Keratinocyte (primary cell): ENCODE results near the gene UROS. TPM values are rescaled to one million over a fixed set of nuclear protein-coding genes. Genes with fewer than 3 reads are reported as not detected.

ENCODE experiments used
- DNase-seq: peaks from one replicate; pipeline ENCODE4 v3.0.0-alpha.2; 2011; ENCODE audit warnings: low read depth, missing footprints, low spot score
- FAIRE-seq: peaks from 2 replicates; lab custom pipeline; 2011; peaks lifted over from hg19 to GRCh38; lab: Jason Lieb, UNC
- H2AFZ ChIP-seq: 2 replicates; pipeline ENCODE4 v1.6.0; 2012; ENCODE audit warnings: low read length, control low read depth, inconsistent platforms; ENCODE audit not compliant: control insufficient read depth
- H3K27ac ChIP-seq: 2 replicates; pipeline ENCODE4 v1.5.1; 2011; ENCODE audit warnings: low read length; ENCODE audit not compliant: control insufficient read depth, insufficient read depth
- H3K27me3 ChIP-seq: 3 replicates; pipeline ENCODE4 v1.6.0; 2011; ENCODE audit warnings: low read length; ENCODE audit not compliant: control insufficient read depth, insufficient read depth; ENCODE audit errors: extremely low read depth
- H3K36me3 ChIP-seq, 2 experiments: 2 replicates in 1 of 2; 3 replicates in 1 of 2; pipeline ENCODE4 v1.5.1; 2011; ENCODE audit warnings: low read length in 2 of 2, mild to moderate bottlenecking in 1 of 2; ENCODE audit not compliant: control insufficient read depth in 2 of 2, insufficient read depth in 2 of 2; ENCODE audit errors: extremely low read depth in 1 of 2
- H3K4me1 ChIP-seq: 3 replicates; pipeline ENCODE4 v1.5.1; 2011; ENCODE audit warnings: low read length; ENCODE audit not compliant: control insufficient read depth, insufficient read depth; ENCODE audit errors: extremely low read depth
- H3K4me2 ChIP-seq: 3 replicates; pipeline ENCODE4 v1.6.0; 2011; ENCODE audit warnings: low read depth, low read length; ENCODE audit not compliant: control insufficient read depth, insufficient read depth; ENCODE audit errors: extremely low read depth
- H3K4me3 ChIP-seq, 3 experiments: fragments of 200-600 bp in 1 of 3; sonication (generic) in 1 of 3; 2 replicates in 2 of 3; 3 replicates in 1 of 3; pipeline ENCODE4 v1.5.1; 2011 to 2016; ENCODE audit warnings: low read length in 3 of 3, mild to moderate bottlenecking in 3 of 3, control low read depth in 2 of 3, inconsistent platforms in 1 of 3, low read depth in 1 of 3, mixed read lengths in 1 of 3, mixed run types in 1 of 3, moderate library complexity in 1 of 3; ENCODE audit not compliant: control insufficient read depth in 2 of 3, insufficient read depth in 2 of 3; ENCODE audit errors: extremely low read depth in 1 of 3
- H3K79me2 ChIP-seq: 2 replicates; pipeline ENCODE4 v1.6.0; 2012; ENCODE audit warnings: low read length; ENCODE audit not compliant: control insufficient read depth, insufficient read depth
- H3K9ac ChIP-seq: 3 replicates; pipeline ENCODE4 v1.6.0; 2011; ENCODE audit warnings: low read length; ENCODE audit not compliant: control insufficient read depth, insufficient read depth; ENCODE audit errors: extremely low read depth
- H3K9me1 ChIP-seq: 3 replicates; pipeline ENCODE4 v1.6.0; 2011; ENCODE audit warnings: low read length; ENCODE audit not compliant: control insufficient read depth, insufficient read depth; ENCODE audit errors: extremely low read depth
- H3K9me3 ChIP-seq: 2 replicates; pipeline ENCODE4 v1.5.1; 2012; ENCODE audit warnings: low read depth, low read length; ENCODE audit not compliant: control insufficient read depth
- H4K20me1 ChIP-seq: 3 replicates; pipeline ENCODE4 v1.6.0; 2011; ENCODE audit warnings: low read length; ENCODE audit not compliant: control insufficient read depth, insufficient read depth; ENCODE audit errors: extremely low read depth
- EZH2 ChIP-seq: IDR thresholded peaks from one replicate; pipeline ENCODE4 v1.6.1; 2012; ENCODE audit warnings: inconsistent platforms, mild to moderate bottlenecking, low read length, moderate library complexity
- dilution Hi-C: fragments of 300-500 bp; cut with MboI; formaldehyde crosslinking; loops from one replicate; pipeline ENCODE4 v1.7.0; 2020; ENCODE audit warnings: low sequenced_read_pairs; ENCODE audit not compliant: extremely low pct_ligation_motif_present
- polyA plus RNA-seq, 5 experiments: library from polyadenylated mRNA; depleted of rRNA in 3 of 5; stranded (reverse) in 3 of 5; stranded (forward) in 1 of 5; unstranded in 1 of 5; fragments of >200 nt; gene quantifications; 1 replicate in 1 of 5; 2 replicates in 3 of 5; 3 replicates in 1 of 5; pipeline versions ENCODE4 v1.2.1 to v1.2.3, GENCODE V29; 2011 to 2012; ENCODE audit warnings: missing spikeins in 2 of 5, low read depth in 1 of 5, low replicate concordance in 1 of 5
- TF ChIP-seq, protein P1 (sequence below), 3 experiments: IDR thresholded peaks in 1 of 3; conservative IDR thresholded peaks in 1 of 3; optimal IDR thresholded peaks in 1 of 3; 2 replicates in 2 of 3; 3 replicates in 1 of 3; pipeline versions ENCODE3 to v1.5.1; 2011; ENCODE audit warnings: low read length in 3 of 3, mild to moderate bottlenecking in 3 of 3, moderate library complexity in 2 of 3, control low read depth in 1 of 3, inconsistent platforms in 1 of 3; ENCODE audit not compliant: insufficient read depth in 2 of 3; ENCODE audit errors: extremely low read depth in 1 of 3

The UROS gene
- polyA plus RNA-seq, 1 donor (not counting 4 experiments of a cell fraction or from before 2014, with no cell fraction given), result 46.7 TPM

GRCh38 chr10:125820701-125821100, 2.4 kb downstream of the UROS start:
- TF ChIP-seq, protein P1, sequence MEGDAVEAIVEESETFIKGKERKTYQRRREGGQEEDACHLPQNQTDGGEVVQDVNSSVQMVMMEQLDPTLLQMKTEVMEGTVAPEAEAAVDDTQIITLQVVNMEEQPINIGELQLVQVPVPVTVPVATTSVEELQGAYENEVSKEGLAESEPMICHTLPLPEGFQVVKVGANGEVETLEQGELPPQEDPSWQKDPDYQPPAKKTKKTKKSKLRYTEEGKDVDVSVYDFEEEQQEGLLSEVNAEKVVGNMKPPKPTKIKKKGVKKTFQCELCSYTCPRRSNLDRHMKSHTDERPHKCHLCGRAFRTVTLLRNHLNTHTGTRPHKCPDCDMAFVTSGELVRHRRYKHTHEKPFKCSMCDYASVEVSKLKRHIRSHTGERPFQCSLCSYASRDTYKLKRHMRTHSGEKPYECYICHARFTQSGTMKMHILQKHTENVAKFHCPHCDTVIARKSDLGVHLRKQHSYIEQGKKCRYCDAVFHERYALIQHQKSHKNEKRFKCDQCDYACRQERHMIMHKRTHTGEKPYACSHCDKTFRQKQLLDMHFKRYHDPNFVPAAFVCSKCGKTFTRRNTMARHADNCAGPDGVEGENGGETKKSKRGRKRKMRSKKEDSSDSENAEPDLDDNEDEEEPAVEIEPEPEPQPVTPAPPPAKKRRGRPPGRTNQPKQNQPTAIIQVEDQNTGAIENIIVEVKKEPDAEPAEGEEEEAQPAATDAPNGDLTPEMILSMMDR (optimal IDR thresholded peaks at IDR 0.05 in 1 of 3, IDR thresholded peaks at IDR 0.05 in 1 of 3, conservative IDR thresholded peaks at IDR 0.05 in 1 of 3; ENCODE audit: extremely low read depth in 1 of 3, insufficient read depth in 2 of 3, low read length in 3 of 3), result no peak
- TF ChIP-seq EZH2, result no peak
- Histone ChIP-seq H3K9ac (no peak overlapping the region), H3K36me3 (peaks cover 5 to 7% of the 10 kb centered on the region in 2 experiments), H3K27ac (no peak overlapping the region), H2AFZ (no peak overlapping the region), H3K4me3 (no peak overlapping the region), H3K79me2 (peaks cover 42% of the 10 kb centered on the region), H3K9me1 (no peaks in the 10 kb centered on the region), H3K9me3 (no peaks in the 10 kb centered on the region), H4K20me1 (no peaks in the 10 kb centered on the region), H3K27me3 (no peaks in the 10 kb centered on the region), H3K4me2 (no peak overlapping the region), H3K4me1 (peaks cover 15% of the 10 kb centered on the region)
- dilution Hi-C loops, result no loop called here
- DNase-seq (no peak), FAIRE-seq (no peak)

- Histone ChIP-seq H3K9ac (no peak overlapping the region), H3K27ac (no peak overlapping the region), H3K9me1 (no peaks in the 10 kb centered on the region), H3K79me2 (peaks cover 11% of the 10 kb centered on the region), H3K4me2 (no peak overlapping the region), H2AFZ (no peak overlapping the region), H3K27me3 (no peaks in the 10 kb centered on the region), H3K4me3 (no peak overlapping the region), H3K36me3 (peaks cover 17 to 19% of the 10 kb centered on the region in 2 experiments), H3K9me3 (no peaks in the 10 kb centered on the region), H4K20me1 (no peaks in the 10 kb centered on the region), H3K4me1 (peaks cover 4% of the 10 kb centered on the region)
- TF ChIP-seq, protein P1 (optimal IDR thresholded peaks at IDR 0.05 in 1 of 3, IDR thresholded peaks at IDR 0.05 in 1 of 3, conservative IDR thresholded peaks at IDR 0.05 in 1 of 3; ENCODE audit: extremely low read depth in 1 of 3, insufficient read depth in 2 of 3, low read length in 3 of 3), result no peak
- no peak for TF ChIP-seq EZH2
- dilution Hi-C loops, result no loop called here
- FAIRE-seq (no peak), DNase-seq (no peak)
Measured at GRCh38 chr10:125817337-125817946, 5.6 kb downstream of the UROS start.
